ENCODE measurements around the gene ZBTB24.
"Not testable (repeated sequence)": the region's sequence is repeated elsewhere in the genome, so short reads cannot be mapped to it uniquely, and the experiment has no call there.

- TF ChIP-seq CTCF (IDR thresholded peaks at IDR 0.05); ZFX (IDR thresholded peaks at IDR 0.05; ENCODE audit: borderline replicate concordance): not testable (repeated sequence)
These were observed 36.6 kb upstream of the ZBTB24 start for GRCh38 chr6:109519647-109520046.

Measured in 22Rv1 (cell line).